Kidney (tissue), 14 donors: Measurements from ENCODE around the gene PPP1R14C. TPM values are rescaled to one million over a fixed set of nuclear protein-coding genes. Genes with fewer than 3 reads are reported as not detected.

ENCODE experiments used
- DNase-seq, 5 donors: peaks; one replicate each; pipeline ENCODE4 v3.0.0-alpha.2; 2013 to 2020
- FAIRE-seq: peaks from 2 replicates; lab custom pipeline; 2012; peaks lifted over from hg19 to GRCh38; lab: Jason Lieb, UNC
- H3K27ac ChIP-seq, 2 donors: one replicate each; pipeline ENCODE4 v1.7.0; 2013; ENCODE audit warnings: low read depth in 2 of 2, low read length in 2 of 2, inconsistent platforms in 1 of 2
- H3K27me3 ChIP-seq: one replicate; pipeline ENCODE4 v1.7.1; 2013; ENCODE audit warnings: low read length, inconsistent platforms; ENCODE audit not compliant: control insufficient read depth, insufficient read depth
- H3K36me3 ChIP-seq, 3 donors: one replicate each; pipeline versions ENCODE4 v1.7.0 to v1.7.1; 2013; ENCODE audit warnings: low read length in 3 of 3, control low read depth in 1 of 3, inconsistent platforms in 1 of 3; ENCODE audit not compliant: insufficient read depth in 3 of 3, control insufficient read depth in 2 of 3
- H3K4me1 ChIP-seq, 3 donors: one replicate each; pipeline versions ENCODE4 v1.7.0 to v1.7.1; 2013; ENCODE audit warnings: low read length in 3 of 3, inconsistent platforms in 1 of 3, low read depth in 1 of 3; ENCODE audit not compliant: control insufficient read depth in 2 of 3, insufficient read depth in 2 of 3
- H3K4me3 ChIP-seq, 3 donors: one replicate each; pipeline versions ENCODE4 v1.7.0 to v1.8.1; 2013; ENCODE audit warnings: low read length in 3 of 3, control low read depth in 1 of 3, inconsistent platforms in 1 of 3
- H3K9ac ChIP-seq, 3 donors: one replicate each; pipeline versions ENCODE4 v1.7.0 to v1.7.1; 2013; ENCODE audit warnings: low read length in 3 of 3, control low read depth in 1 of 3, inconsistent platforms in 1 of 3
- H3K9me3 ChIP-seq, 3 donors: one replicate each; pipeline versions ENCODE4 v1.7.0 to v1.7.1; 2013; ENCODE audit warnings: low read length in 3 of 3, control low read depth in 1 of 3, inconsistent platforms in 1 of 3; ENCODE audit not compliant: control insufficient read depth in 2 of 3, insufficient read depth in 1 of 3
- CTCF ChIP-seq: IDR thresholded peaks from 3 replicates; pipeline ENCODE4 v1.5.1; 2012; ENCODE audit warnings: mild to moderate bottlenecking, moderate library complexity, borderline replicate concordance; ENCODE audit not compliant: insufficient read depth; ENCODE audit errors: extremely low read depth
- intact Hi-C: fragments of 100-400 bp; cut with DNase I; formaldehyde crosslinking; loops from one replicate; pipeline ENCODE4 v1.11.1; 2022
- polyA plus RNA-seq: library from polyadenylated mRNA; stranded (reverse); fragments of 350-450 nt; fragmentation: Illumina TruSeq; extraction: RNeasy Lipid Tissue Mini Kit (QIAGEN cat#74804); gene quantifications from one replicate; pipeline ENCODE4 v1.2.3, GENCODE V29; 2014; ENCODE audit warnings: low read depth, low replicate concordance; ENCODE audit not compliant: insufficient read depth
- total RNA-seq: library from RNA; stranded (reverse); fragmentation: NEBNext Ultra II Directional; extraction: Animal tissue kit (Norgen Biotek cat#: 25700); gene quantifications from one replicate; pipeline ENCODE4 v1.2.1, GENCODE V29; 2021
- donor health status: control.
- donor health status: control.
- donor health status: control.
- donor health status: control.
- donor health status: control.
- donor health status: DM: yes; HTN: yes; CAD: no.
- donor health status: Normal renal cell carcinoma (clear cell type).

Gene PPP1R14C
- total and polyA plus RNA-seq, 2 donors from 2014 or later: 6.5 to 15.8 TPM

- Histone ChIP-seq H3K9ac (no peak overlapping the region), H3K9me3 (no peaks in the 10 kb centered on the region), H3K36me3 (no peaks in the 10 kb centered on the region), H3K27ac (no peak overlapping the region), H3K27me3 (no peaks in the 10 kb centered on the region), H3K4me1 (no peaks in the 10 kb centered on the region), H3K4me3 (no peak overlapping the region)
- TF ChIP-seq CTCF: no peak
- FAIRE-seq (no peak), DNase-seq (no peak)
- intact Hi-C loops: no loop called here
Observed at GRCh38 chr6:150189122-150189521, 46.3 kb downstream of the PPP1R14C start.

GRCh38 chr6:150191809-150192208 is 49.0 kb downstream of the PPP1R14C start:
- no peak overlapping the region for H3K27ac ChIP-seq
- H3K9ac ChIP-seq: no peak overlapping the region
- no peaks in the 10 kb centered on the region for H3K9me3 ChIP-seq
- FAIRE-seq (no peak), DNase-seq (no peak)
- peaks cover 5 to 13% (median 5%) of the 10 kb centered on the region in 3 donors for H3K4me1 ChIP-seq
- intact Hi-C loops: no loop called here
- H3K27me3 ChIP-seq: no peaks in the 10 kb centered on the region
- TF ChIP-seq CTCF: no peak
- H3K4me3 ChIP-seq: no peak overlapping the region
- no peaks in the 10 kb centered on the region for H3K36me3 ChIP-seq

- no peak for FAIRE-seq
- intact Hi-C loops: no loop called here
Observed at GRCh38 chr6:150194195-150194594, 51.4 kb downstream of the PPP1R14C start.

More at GRCh38 chr6:150194195-150194594, 51.4 kb downstream of the PPP1R14C start:
- Histone ChIP-seq H3K27me3 (no peaks in the 10 kb centered on the region), H3K9ac (no peak overlapping the region), H3K4me3 (no peak overlapping the region), H3K4me1 (peaks cover 5 to 18% (median 9%) of the 10 kb centered on the region in 3 donors), H3K9me3 (no peaks in the 10 kb centered on the region), H3K27ac (no peak overlapping the region), H3K36me3 (no peaks in the 10 kb centered on the region)
- no peak for TF ChIP-seq CTCF
- no peak for DNase-seq
